IMR-90 (cell line): ENCODE results near the gene NEMP1. TPM values are rescaled to one million over a fixed set of nuclear protein-coding genes. Genes with fewer than 3 reads are reported as not detected.

Experiments used
- polyA plus RNA-seq, 3 experiments: library from polyadenylated mRNA; depleted of rRNA; stranded (reverse); fragments of >200 nt; gene quantifications; 2 replicates each; pipeline ENCODE4 v1.2.3, GENCODE V29; 2012; ENCODE audit warnings: low replicate concordance in 1 of 3
- total RNA-seq: library from RNA; depleted of rRNA; stranded (reverse); fragments of >200 nt; gene quantifications from 2 replicates; pipeline ENCODE4 v1.2.3, GENCODE V29; 2012
- TF ChIP-seq, protein P1 (sequence below): fragments of 150-350 bp; IDR thresholded peaks from 2 replicates; pipeline ENCODE4 v1.6.1; 2016; ENCODE audit warnings: low read depth, mild to moderate bottlenecking, low read length, moderate library complexity, borderline replicate concordance

The NEMP1 gene
- total and polyA plus RNA-seq, 2 of the 4 experiments (the other 2 are of a cell fraction), result 8.9 to 10.9 TPM

DNA sequence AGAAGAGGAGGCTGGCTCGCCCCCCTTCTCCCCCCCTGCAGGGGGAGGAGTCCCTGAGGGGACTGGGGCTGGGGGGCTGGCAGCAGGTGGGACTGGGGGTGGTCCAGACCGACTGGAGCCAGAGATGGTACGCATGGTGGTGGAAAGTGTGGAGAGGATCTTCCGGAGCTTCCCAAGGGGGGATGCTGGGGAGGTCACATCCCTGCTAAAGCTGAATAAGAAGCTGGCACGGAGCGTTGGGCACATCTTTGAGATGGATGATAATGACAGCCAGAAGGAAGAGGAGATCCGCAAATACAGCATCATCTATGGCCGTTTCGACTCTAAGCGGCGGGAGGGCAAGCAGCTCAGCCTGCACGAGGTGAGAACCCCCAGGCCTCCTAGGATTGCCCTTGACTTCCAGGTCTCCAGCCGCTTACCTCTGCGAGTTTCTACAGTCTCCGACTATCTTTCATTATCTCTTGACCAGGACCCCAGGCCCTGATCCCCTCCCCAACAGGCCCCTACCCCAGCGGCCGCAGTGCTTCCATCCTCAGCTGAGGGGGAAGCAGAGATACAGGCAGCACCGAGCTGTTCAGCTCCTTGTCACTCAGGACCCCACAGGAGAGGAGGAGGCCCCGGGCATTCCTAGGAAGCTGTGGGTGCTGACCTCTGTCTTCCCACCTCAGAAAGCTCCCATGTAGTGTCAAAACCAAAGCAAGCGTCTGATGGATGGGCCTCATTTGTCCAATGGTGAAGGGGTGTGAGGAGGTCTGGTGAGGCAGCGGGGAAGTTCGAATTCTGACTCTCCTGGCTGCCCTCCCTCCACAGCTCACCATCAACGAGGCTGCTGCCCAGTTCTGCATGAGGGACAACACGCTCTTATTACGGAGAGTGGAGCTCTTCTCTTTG lies 13.3 kb upstream of the NEMP1 start (continued):
- TF ChIP-seq, protein P1, sequence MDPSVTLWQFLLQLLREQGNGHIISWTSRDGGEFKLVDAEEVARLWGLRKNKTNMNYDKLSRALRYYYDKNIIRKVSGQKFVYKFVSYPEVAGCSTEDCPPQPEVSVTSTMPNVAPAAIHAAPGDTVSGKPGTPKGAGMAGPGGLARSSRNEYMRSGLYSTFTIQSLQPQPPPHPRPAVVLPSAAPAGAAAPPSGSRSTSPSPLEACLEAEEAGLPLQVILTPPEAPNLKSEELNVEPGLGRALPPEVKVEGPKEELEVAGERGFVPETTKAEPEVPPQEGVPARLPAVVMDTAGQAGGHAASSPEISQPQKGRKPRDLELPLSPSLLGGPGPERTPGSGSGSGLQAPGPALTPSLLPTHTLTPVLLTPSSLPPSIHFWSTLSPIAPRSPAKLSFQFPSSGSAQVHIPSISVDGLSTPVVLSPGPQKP, result no peak
